Measurements from ENCODE around the gene MEF2C. TPM values are rescaled to one million over a fixed set of nuclear protein-coding genes. Genes with fewer than 3 reads are reported as not detected.

The MEF2C gene
- total RNA-seq, 1 donor from 2014 or later, result 0.26 TPM

DNA sequence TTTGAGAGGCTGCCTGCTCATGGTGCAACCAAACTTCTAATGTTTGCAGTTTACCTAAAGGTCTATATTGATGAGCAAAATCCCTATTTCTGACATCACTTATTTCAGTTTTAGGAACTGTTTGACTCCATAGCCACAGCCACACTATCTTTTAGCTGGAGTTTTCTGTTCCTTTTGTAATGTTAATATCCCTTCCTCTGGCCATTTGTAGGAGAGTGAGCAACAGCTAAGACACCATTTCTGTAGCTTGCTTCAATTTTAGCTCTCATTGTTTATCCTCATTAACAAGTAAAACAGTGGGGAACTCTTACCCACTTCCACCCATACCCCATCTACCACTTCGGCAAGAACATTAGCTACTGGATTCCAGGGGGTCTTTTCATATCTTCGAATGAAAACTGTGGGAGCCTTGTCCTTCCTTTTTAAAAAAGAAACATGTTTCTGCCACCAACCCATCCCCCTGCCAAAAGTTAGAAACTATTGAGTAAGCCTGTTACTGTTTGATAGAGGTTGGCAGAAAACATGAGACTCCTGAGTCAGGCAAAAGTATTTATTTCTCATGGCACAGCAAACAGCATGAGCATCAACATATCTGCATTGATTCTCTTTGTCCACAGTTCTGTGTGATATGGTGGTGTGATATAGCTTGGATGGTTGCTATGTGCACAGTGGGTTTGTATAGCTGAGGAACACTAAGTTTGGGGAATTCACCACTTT lies 174.1 kb downstream of the MEF2C start:
- no peak overlapping the region for H3K27ac ChIP-seq
- Mint-ChIP-seq H3K36me3 (no peaks in the 10 kb centered on the region), H3K9me3 (no peaks in the 10 kb centered on the region), H3K4me3 (no peak overlapping the region), H3K27me3 (ENCODE audit: insufficient read depth, low read depth) (no peaks in the 10 kb centered on the region), H3K4me1 (peaks cover 8% of the 10 kb centered on the region), H3K27ac (no peak overlapping the region)
- TF ChIP-seq EZH2phosphoT487 (IDR thresholded peaks at IDR 0.05) (no peak), EZH2 (IDR thresholded peaks at IDR 0.05) (no peak), CTCF (IDR thresholded peaks at IDR 0.05) (no peak)
- H3K27me3 ChIP-seq, result no peaks in the 10 kb centered on the region
- H4K20me1 ChIP-seq (ENCODE audit: low read depth), result no peaks in the 10 kb centered on the region
- H3K79me2 ChIP-seq (ENCODE audit: low read depth), result no peaks in the 10 kb centered on the region
- H3K9me3 ChIP-seq (ENCODE audit: low read depth), result no peaks in the 10 kb centered on the region
- H3K4me1 ChIP-seq, result peaks cover 9% of the 10 kb centered on the region
- H3F3A ChIP-seq (ENCODE audit: low read depth), result no peaks in the 10 kb centered on the region
- DNase-seq (ENCODE audit: low spot score), result no peak
- no peaks in the 10 kb centered on the region for H3K36me3 ChIP-seq
- H3K4me2 ChIP-seq, result no peak overlapping the region
- no peak overlapping the region for H3K9ac ChIP-seq
- H2AFZ ChIP-seq (replicated peaks), result peak overlapping the region; percentile 60
- no peak overlapping the region for H3K4me3 ChIP-seq

GRCh38 chr5:88708021-88708420 lies 175.0 kb downstream of the MEF2C start:
- H3K36me3 ChIP-seq, result no peaks in the 10 kb centered on the region
- H3K27ac ChIP-seq, result no peak overlapping the region
- H3F3A ChIP-seq (ENCODE audit: low read depth), result no peaks in the 10 kb centered on the region
- Mint-ChIP-seq H3K9me3 (no peaks in the 10 kb centered on the region), H3K36me3 (no peaks in the 10 kb centered on the region), H3K27ac (no peak overlapping the region), H3K4me3 (no peak overlapping the region), H3K4me1 (peaks cover 8% of the 10 kb centered on the region), H3K27me3 (ENCODE audit: insufficient read depth, low read depth) (no peaks in the 10 kb centered on the region)
- no peaks in the 10 kb centered on the region for H4K20me1 ChIP-seq (ENCODE audit: low read depth)
- no peaks in the 10 kb centered on the region for H3K79me2 ChIP-seq (ENCODE audit: low read depth)
- H3K4me2 ChIP-seq, result no peak overlapping the region
- no peak overlapping the region for H2AFZ ChIP-seq (replicated peaks)
- peaks cover 9% of the 10 kb centered on the region for H3K4me1 ChIP-seq
- TF ChIP-seq EZH2 (IDR thresholded peaks at IDR 0.05) (no peak), CTCF (IDR thresholded peaks at IDR 0.05) (no peak), EZH2phosphoT487 (IDR thresholded peaks at IDR 0.05) (no peak)
- no peaks in the 10 kb centered on the region for H3K27me3 ChIP-seq
- no peak for DNase-seq (ENCODE audit: low spot score)
- no peaks in the 10 kb centered on the region for H3K9me3 ChIP-seq (ENCODE audit: low read depth)
- no peak overlapping the region for H3K9ac ChIP-seq
- no peak overlapping the region for H3K4me3 ChIP-seq

GRCh38 chr5:88707216-88707965 lies 175.6 kb downstream of the MEF2C start:
- no peaks in the 10 kb centered on the region for H4K20me1 ChIP-seq (ENCODE audit: low read depth)
- no peaks in the 10 kb centered on the region for H3F3A ChIP-seq (ENCODE audit: low read depth)
- no peak for DNase-seq (ENCODE audit: low spot score)
- Mint-ChIP-seq H3K36me3 (no peaks in the 10 kb centered on the region), H3K27me3 (ENCODE audit: insufficient read depth, low read depth) (no peaks in the 10 kb centered on the region), H3K27ac (no peak overlapping the region), H3K4me3 (no peak overlapping the region), H3K9me3 (no peaks in the 10 kb centered on the region), H3K4me1 (peaks cover 11% of the 10 kb centered on the region)
- H3K4me2 ChIP-seq, result no peak overlapping the region
- TF ChIP-seq CTCF (IDR thresholded peaks at IDR 0.05), result no peak
- TF ChIP-seq EZH2phosphoT487 (IDR thresholded peaks at IDR 0.05), result no peak
- no peak overlapping the region for H3K9ac ChIP-seq
- H3K36me3 ChIP-seq, result no peaks in the 10 kb centered on the region
- H3K9me3 ChIP-seq (ENCODE audit: low read depth), result no peaks in the 10 kb centered on the region
- no peak overlapping the region for H3K27ac ChIP-seq
- H3K4me1 ChIP-seq, result peaks cover 15% of the 10 kb centered on the region
- H3K4me3 ChIP-seq, result no peak overlapping the region
- H3K27me3 ChIP-seq, result no peaks in the 10 kb centered on the region
- no peaks in the 10 kb centered on the region for H3K79me2 ChIP-seq (ENCODE audit: low read depth)
- no peak overlapping the region for H2AFZ ChIP-seq (replicated peaks)
